ENCODE results near the gene ZHX3.

DNA sequence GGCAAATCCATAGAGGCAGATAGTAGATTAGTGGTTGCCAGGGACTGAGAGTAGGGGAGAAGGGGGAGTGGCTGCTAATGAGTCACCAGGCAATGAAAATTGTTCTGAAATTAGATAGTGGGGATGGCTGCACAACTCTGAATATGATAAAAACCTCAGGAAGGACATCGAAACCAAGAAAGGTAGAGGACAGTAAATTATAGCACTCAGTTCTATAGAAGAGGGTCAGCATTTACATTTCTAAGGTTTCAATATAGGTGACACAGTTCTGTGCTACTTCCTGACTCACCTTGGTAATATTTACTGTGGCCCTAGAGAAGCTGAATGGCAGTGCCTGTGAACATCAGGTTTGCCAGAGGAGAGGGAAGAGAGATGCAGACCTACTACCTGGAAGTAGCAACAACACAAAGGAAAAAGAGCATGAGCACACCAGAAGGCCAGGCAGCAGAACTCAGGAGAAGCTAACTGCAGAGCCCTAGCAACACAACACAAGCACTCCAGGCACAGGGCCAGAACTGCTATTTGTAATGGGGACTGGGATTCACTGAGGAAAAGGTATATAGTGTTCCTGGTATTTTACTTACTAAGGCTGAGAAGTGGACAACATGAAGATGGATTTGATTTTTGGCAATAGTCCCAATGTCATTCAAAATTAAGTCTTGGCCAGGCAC is 104.2 kb downstream of the ZHX3 start:
- no peak for TF ChIP-seq REST (IDR thresholded peaks at IDR 0.05)
- no peak for TF ChIP-seq TAF1 (conservative IDR thresholded peaks at IDR 0.05)

Data from liver (tissue), 2 donors.